ENCODE data around the gene CNNM3.
A peak's percentile ranks its signal among the peaks of the same experiment; 100 is the strongest.

CNNM3 gene

GRCh38 chr2:96819876-96820511, 3.9 kb downstream of the CNNM3 start:
- peaks cover 70% of the 10 kb centered on the region for H3K4me1 Mint-ChIP-seq
- TF ChIP-seq CTCF (IDR thresholded peaks at IDR 0.05), result no peak
- no peaks in the 10 kb centered on the region for H3K9me3 Mint-ChIP-seq
- peaks cover 29% of the 10 kb centered on the region for H3K36me3 Mint-ChIP-seq (ENCODE audit: low read depth)
- H3K27me3 Mint-ChIP-seq (ENCODE audit: low read depth, poor library complexity), result peaks cover 5% of the 10 kb centered on the region
- no peak for DNase-seq
- H3K4me3 Mint-ChIP-seq, result peak overlapping the region; percentile 2
- peak overlapping the region; percentile 54 for H3K27ac Mint-ChIP-seq

GRCh38 chr2:96821113-96821675, 5.1 kb downstream of the CNNM3 start:
- TF ChIP-seq CTCF (IDR thresholded peaks at IDR 0.05), result no peak
- Mint-ChIP-seq H3K27me3 (ENCODE audit: low read depth, poor library complexity) (no peaks in the 10 kb centered on the region), H3K9me3 (no peaks in the 10 kb centered on the region), H3K36me3 (ENCODE audit: low read depth) (peaks cover 36% of the 10 kb centered on the region), H3K27ac (peak overlapping the region; percentile 29), H3K4me3 (no peak overlapping the region), H3K4me1 (peaks cover 63% of the 10 kb centered on the region)
- no peak for DNase-seq

GRCh38 chr2:96822786-96823185, 6.7 kb downstream of the CNNM3 start:
- Mint-ChIP-seq H3K4me3 (no peak overlapping the region), H3K27ac (no peak overlapping the region), H3K36me3 (ENCODE audit: low read depth) (peaks cover 36% of the 10 kb centered on the region), H3K9me3 (no peaks in the 10 kb centered on the region), H3K4me1 (peaks cover 56% of the 10 kb centered on the region), H3K27me3 (ENCODE audit: low read depth, poor library complexity) (no peaks in the 10 kb centered on the region)
- no peak for DNase-seq
- no peak for TF ChIP-seq CTCF (IDR thresholded peaks at IDR 0.05)

GRCh38 chr2:96823198-96823597, 7.1 kb downstream of the CNNM3 start:
- no peak for DNase-seq
- Mint-ChIP-seq H3K27me3 (ENCODE audit: low read depth, poor library complexity) (no peaks in the 10 kb centered on the region), H3K27ac (no peak overlapping the region), H3K4me1 (peaks cover 52% of the 10 kb centered on the region), H3K36me3 (ENCODE audit: low read depth) (peaks cover 39% of the 10 kb centered on the region), H3K9me3 (no peaks in the 10 kb centered on the region), H3K4me3 (no peak overlapping the region)
- TF ChIP-seq CTCF (IDR thresholded peaks at IDR 0.05), result no peak

- Mint-ChIP-seq H3K27me3 (ENCODE audit: low read depth, poor library complexity) (no peaks in the 10 kb centered on the region), H3K36me3 (ENCODE audit: low read depth) (peaks cover 43% of the 10 kb centered on the region), H3K4me3 (no peak overlapping the region), H3K4me1 (peaks cover 41% of the 10 kb centered on the region), H3K27ac (no peak overlapping the region), H3K9me3 (no peaks in the 10 kb centered on the region)
- TF ChIP-seq CTCF (IDR thresholded peaks at IDR 0.05), result no peak
- DNase-seq, result no peak
Observed at GRCh38 chr2:96824079-96824870, 8.2 kb downstream of the CNNM3 start.

All from nephron progenitor cell (in vitro differentiated cells).